HEK293 (cell line): Measurements from ENCODE around the gene INO80C.

Experiments
- AEBP2 ChIP-seq: fragments of 450-650 bp; formaldehyde crosslinking; IDR thresholded peaks from 2 replicates; pipeline ENCODE4 v1.5.1; 2016; ENCODE audit warnings: missing biosample characterization, missing genetic modification characterization, borderline replicate concordance
- CTCF ChIP-seq: fragments of 450-650 bp; formaldehyde crosslinking; IDR thresholded peaks from 2 replicates; pipeline ENCODE4 v1.5.1; 2016; ENCODE audit warnings: missing biosample characterization, missing genetic modification characterization
- ZBTB7A ChIP-seq: fragments of 450-650 bp; formaldehyde crosslinking; IDR thresholded peaks from 2 replicates; pipeline ENCODE4 v1.5.1; 2016; ENCODE audit warnings: low read depth, missing biosample characterization, missing genetic modification characterization
- ZFP41 ChIP-seq: fragments of 450-650 bp; formaldehyde crosslinking; IDR thresholded peaks from 2 replicates; pipeline ENCODE4 v1.5.1; 2016; ENCODE audit warnings: missing biosample characterization, missing genetic modification characterization, borderline replicate concordance
- ZNF23 ChIP-seq: fragments of 450-650 bp; formaldehyde crosslinking; IDR thresholded peaks from 2 replicates; pipeline ENCODE4 v1.5.1; 2016; ENCODE audit warnings: missing biosample characterization, missing genetic modification characterization, borderline replicate concordance
- ZNF248 ChIP-seq: fragments of 450-650 bp; formaldehyde crosslinking; IDR thresholded peaks from 2 replicates; pipeline ENCODE4 v1.5.1; 2017; ENCODE audit warnings: missing biosample characterization, missing genetic modification characterization
- ZNF785 ChIP-seq: fragments of 450-650 bp; formaldehyde crosslinking; IDR thresholded peaks from 2 replicates; pipeline ENCODE4 v1.5.1; 2016; ENCODE audit warnings: missing biosample characterization, missing genetic modification characterization

- no peak for TF ChIP-seq ZNF23 (tag by site-specific recombination)
- no peak for TF ChIP-seq ZFP41 (tag by site-specific recombination)
- no peak for TF ChIP-seq ZBTB7A (tag by site-specific recombination)
- no peak for TF ChIP-seq CTCF (tag by site-specific recombination)
- TF ChIP-seq ZNF785 (tag by site-specific recombination), result no peak
- no peak for TF ChIP-seq AEBP2 (tag by site-specific recombination)
- no peak for TF ChIP-seq ZNF248
These were observed 10.3 kb upstream of the INO80C start for GRCh38 chr18:35508030-35508429.
